GM19025 (cell line): Measurements from ENCODE around the gene CHL1.

Experiments used
- ATAC-seq: cut with Tn5 transposase; IDR thresholded peaks from one replicate; pipeline ENCODE4 v1.9.1; 2021; ENCODE audit warnings: mild to moderate bottlenecking, low read depth, moderate library complexity; ENCODE audit not compliant: unreplicated experiment

CHL1 gene

DNA sequence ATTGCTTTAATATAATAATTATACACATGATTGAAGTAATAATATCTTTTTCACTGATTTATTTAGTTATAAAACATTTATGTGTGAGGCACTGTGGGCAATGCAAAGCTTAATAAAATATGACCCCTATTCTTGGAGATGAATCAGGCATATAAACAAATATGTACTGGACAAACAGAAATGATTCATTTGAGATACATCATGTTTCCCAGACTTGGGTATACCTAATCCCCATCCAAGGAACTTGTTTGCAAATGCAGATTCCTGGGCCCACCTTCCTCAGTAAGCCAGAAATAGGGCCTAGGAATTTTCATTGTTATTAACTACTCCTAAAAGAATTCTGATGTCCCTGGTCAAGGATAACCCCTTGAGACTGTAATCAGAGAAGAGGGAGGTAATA, 184.2 kb downstream of the CHL1 start:
- no peak for ATAC-seq

DNA sequence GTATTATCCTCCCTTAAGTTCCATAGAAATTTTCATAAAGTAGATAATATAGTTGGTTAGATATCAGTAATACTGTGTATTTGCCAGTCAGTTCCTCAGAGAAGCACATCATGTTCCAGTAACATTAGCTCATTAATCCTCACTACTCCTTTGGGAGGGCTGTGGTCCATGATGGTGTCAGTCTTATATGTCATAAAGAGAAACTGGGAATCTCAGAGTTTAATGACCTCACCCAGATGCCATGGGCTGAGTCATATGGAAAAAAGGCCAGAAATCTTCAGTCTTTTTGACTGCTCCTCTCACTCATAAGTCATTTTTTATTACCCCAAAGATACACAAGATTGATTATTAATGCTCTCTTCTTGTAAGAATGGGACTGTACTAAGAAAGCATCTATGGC, 188.6 kb downstream of the CHL1 start:
- no peak for ATAC-seq

DNA sequence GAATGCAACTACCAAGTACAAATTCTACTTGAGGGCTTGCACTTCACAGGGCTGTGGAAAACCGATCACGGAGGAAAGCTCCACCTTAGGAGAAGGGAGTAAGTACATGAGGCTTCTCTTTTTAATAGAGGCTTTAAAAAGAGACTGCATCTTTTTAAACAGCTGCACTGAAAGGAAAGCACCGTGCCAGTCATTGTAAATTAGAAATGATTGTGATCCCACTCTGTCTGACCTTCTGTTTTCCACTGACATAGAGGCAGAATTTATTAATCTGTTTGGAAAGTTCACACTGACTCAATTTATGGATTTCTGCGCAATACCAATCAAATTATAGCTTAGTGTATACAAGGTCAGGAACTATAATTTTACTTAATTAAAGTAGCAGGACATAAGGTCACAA, 198.2 kb downstream of the CHL1 start:
- no peak for ATAC-seq

DNA sequence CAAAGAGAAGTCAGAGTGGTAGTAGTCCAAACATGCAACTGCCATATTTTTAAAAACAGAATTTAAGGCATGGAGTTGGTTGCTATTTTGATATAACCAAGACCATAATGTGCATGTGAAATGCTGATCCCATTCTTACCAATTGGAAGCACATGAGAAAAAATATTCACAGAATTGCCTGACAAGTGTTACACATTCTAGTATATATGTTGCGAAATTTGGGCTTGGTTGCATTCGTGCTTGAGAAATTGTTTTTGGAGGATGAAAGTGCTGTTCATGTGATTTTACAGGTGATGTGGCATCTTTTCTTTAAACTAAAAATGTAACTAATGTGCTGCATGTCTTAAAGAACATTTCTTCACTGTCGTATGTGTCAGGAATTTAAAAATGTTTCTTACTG, 199.7 kb downstream of the CHL1 start:
- ATAC-seq: no peak

DNA sequence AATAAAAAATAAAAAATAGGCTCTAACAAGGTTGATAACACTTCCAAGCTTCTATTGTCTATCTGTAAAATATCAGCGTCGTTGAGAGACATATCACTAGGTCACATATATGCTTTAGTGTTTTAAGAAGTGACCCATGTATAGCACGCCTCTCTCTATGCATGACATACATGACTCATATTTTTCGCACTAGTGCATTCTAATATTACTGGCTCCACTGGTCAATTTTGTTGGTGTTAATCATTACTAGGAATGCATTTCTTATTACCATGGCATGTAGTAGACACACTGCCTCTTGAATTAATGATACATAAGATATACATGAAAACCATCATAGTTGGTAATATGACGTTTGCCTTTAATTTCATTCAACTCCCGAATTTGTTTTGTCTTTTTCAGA, 203.1 kb downstream of the CHL1 start:
- no peak for ATAC-seq

DNA sequence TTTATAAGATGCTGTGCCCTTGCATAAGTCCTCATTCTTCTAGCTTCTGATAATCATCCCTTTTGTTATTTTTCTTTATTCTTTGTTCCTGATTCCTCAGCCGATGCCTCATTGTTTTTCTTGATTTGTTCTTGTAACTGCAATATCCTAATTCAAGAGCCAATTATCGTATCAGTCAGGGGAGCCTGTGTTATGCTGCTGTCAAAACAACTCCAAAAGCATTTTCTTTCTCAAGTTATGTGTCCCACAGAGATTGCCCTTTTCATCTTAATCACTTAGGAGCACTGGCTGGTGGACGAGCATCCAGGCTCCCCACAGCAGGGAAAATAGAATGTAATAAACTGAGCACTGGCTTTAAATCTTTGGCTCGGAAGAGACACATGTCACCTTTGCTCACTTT, 207.3 kb downstream of the CHL1 start:
- no peak for ATAC-seq

DNA sequence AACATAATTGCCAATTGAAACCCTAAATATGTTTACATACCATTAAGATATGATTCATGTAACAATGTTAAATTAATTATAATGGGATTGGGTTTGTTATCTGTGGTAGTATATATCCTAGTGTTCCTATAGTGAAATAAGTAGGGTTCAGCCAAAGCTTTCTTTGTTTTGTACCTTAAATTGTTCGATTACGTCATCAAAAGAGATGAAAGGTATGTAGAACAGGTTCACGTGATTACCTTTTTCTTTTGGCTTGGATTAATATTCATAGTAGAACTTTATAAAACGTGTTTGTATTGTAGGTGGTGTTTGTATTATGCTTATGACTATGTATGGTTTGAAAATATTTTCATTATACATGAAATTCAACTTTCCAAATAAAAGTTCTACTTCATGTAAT, 212.4 kb downstream of the CHL1 start:
- ATAC-seq: no peak

DNA sequence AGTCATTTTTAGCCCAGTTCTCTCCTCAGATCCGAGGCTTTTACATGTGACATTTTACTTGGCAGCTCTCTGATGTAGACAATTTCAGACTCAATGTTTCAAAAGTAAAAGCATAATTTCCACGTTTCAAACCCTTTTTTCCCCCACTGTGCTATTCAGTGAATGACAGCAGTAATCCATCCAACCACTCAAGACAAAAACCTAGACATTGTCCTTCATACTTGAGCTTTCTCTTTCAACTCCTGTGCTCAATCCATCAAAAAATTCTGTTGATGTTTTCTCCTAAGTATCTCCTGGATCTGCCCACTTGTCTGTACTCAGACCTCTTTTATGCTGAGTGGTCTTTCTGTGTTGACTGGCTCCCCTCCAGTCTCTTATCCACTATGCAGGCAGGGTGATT, 214.7 kb downstream of the CHL1 start:
- ATAC-seq: no peak

DNA sequence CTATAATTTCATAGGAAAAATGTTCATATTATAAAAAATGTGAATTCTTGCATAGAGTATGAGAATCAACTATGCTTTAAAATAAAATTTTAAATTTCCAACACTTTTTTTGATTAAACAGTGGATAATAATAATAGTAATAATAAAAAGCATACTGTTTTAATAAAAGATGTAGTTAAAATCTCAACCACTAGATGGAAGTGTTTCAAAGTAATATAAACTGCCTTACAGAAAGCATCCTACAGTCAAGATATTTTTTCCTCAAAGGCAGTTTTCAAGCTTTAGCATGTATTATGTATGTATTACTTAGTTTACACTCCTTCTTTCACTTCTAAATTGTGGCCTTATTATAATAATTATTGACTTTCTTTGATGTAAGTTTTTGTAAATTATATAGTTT, 217.5 kb downstream of the CHL1 start:
- ATAC-seq: no peak

DNA sequence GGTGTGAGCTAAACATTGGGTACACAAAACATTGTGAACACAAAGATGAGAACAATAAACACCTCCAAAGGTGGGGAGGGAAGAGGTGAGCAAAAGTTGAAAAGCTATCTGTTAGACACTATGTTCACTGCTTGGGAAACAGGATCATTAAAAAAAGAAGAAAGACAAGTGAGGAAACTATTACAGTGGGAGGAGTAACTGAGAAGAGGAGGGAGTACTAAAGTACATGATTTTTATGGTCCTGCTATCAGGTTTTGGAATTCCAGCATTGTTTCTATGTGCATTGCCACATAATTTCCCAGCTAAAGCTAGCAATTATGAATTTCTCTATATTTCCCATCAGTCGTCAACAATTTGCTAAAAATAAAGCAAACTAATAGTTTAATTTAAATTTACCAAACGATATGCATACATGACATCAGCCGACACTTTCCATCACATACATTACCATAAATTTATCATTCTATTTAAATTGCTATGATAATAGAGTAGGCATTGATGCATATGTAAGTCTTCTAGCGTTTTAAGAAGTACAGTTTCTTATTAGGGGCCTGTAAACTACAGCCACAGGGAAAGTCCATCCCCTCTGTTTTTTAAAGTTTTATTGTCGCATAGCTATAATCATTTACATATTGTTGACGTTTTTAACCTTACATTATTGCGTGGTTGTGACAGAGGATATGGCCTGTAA, 221.8 kb downstream of the CHL1 start:
- no peak for ATAC-seq

DNA sequence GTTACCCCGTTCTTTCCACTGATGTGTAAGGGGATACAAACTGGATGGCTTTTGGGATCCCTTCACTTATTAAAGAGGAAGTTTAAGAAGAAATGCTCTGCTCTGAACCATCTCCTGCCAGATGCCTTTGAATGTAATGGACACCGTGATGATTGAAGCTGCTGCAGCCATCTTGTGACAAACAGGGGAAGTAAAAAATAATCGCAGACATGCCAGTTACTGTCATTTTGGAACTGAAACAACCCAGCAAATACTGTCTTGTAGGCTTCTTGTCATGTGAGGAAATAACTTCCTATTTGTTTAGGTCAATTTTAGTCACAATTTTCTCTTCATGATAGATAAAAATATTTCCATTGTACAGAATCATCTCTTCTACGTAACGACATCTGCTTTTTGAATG, 224.0 kb downstream of the CHL1 start:
- no peak for ATAC-seq

DNA sequence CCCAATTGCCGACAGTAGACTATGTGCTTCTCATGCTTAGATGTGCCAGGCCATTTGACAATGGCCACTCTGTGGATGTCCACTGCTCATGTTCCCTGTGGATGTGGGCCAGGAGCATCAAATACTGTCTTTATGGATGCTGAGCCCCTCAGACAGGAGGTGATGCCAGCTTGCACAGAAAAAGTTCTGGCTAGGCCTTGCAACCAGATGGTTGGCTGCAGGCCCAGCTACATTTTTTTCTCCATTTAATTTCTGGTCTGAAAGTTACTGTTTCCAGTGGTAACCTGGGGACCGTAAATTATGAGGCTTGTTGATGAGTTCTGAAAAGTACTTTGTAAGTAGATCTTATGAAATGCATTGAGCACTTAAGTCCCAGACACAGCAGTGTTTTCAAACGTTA, 228.5 kb downstream of the CHL1 start:
- no peak for ATAC-seq

DNA sequence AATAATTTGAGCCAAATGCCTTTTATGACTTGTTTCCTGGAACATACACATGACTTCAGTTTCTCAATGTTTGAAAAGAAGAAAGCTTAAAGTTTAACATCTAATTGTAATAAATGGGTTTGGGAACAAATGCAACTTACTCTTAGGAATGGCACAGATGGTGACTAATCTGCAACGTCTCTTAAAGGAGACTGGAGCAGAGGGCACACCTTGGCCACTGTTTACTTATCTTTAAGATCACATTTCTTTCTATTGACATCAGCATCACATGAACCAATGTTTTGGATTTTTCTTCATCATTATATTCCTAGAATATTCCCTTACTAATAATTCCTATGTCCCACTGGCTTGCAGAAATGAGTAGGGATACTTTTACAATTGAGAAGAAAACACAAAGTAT, 229.5 kb downstream of the CHL1 start:
- no peak for ATAC-seq

DNA sequence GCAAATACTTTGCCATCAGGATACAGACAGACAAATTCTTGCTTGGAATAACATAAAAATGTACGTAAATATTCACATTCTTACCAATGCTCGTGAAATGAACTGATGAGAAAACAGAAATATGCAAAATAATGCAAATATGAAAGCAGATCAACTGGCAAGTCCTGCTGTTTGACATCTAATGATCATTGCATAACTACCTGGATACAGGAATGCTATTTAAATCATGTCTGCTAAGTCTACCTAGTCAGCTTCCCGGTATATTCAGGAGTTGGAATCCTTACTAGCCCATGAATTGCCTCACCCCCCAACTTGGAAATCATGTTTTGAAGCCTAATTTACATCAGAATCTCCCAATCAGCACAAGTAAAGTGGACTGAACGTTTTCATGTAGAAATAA, 230.6 kb downstream of the CHL1 start:
- no peak for ATAC-seq

DNA sequence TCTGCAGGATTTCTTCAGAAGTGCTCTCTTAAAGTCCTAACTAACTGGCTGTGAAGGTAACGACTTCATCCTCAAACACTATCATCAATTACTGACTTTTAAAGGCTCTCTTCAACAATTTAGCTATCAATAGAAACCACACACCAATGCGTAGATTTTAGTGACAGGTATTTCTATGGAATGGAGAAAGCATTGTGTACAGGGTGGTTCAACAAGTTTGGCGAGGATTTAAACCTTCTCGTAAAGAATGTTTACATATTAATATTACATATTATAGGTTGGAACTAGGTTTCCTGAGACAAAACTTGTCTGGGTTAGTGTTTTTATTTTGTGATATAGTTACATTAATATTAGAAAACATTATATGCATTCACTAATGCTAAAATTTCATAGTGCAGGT, 233.6 kb downstream of the CHL1 start:
- no peak for ATAC-seq

DNA sequence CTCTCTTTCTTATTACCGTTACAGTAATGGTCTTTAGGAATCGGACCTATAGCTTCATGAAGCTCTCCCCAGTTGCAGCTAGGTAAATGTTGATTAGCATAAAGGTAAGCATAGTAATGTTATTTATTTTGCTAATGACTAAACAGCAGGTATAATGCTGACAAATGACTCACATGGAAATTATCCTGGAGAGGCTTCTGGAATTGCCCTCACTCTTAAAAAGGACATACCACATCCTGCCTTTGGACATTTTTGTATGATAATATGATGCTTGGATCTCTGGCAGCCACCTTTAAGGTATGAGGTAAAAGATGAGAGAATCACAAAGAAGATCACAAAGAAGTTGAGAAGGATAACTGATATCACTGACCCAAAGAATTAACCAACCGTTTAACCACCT, 238.6 kb downstream of the CHL1 start:
- ATAC-seq: no peak

DNA sequence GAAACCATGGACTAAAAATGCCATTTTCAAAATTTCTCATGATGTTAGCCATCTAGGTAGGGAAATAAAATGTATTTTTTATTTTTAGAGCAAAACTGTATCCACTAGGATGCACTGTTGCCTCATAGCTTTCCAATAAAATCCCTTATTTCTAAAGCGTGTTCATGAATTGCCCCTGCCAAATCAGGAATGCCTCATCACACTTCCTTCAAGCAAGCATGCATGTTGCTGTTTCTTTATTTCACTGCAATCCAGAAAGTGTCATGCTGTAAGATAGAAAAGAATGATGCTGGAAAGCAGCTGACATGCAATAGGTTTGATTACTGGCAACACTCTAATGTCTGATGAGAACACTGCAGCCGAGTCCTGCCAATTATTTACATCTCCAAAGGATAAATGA, 239.5 kb downstream of the CHL1 start:
- no peak for ATAC-seq

DNA sequence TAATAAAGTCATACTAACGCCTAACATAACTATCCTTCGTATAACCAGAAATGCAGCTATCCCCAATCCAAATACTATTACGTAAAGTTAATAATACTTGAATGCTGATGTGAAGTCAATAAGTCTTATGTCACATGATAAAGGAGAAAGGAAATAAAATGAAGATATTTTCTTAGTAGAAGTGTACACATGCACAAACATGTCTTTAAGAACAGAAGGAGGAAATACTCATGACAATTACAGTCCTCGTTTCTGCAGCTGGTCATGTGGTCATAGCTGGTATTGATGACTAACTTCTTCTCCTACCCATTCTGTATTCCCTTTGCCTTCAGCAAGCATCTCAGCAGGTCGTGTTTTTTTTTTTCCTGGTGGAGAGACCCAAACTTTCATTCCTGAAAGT, 244.3 kb downstream of the CHL1 start:
- no peak for ATAC-seq

DNA sequence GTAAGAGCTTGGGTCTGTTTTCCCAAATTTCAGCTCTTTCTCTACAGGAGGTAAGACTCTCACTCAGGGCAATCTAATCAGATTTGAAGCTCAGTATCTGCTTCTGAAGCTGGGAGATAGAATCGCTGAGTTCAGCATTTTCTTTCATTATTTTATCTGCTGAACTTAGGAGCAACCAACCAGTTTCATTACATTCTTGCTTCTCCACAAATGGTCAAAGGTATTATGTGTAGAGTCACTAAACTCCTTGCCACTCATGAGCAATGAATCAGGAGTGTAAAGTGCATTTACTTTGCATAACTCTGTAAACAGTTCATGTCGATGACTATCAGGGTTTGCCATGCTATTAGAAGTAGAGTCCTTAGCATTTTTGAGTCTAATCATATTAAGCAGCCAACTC, 249.4 kb downstream of the CHL1 start:
- ATAC-seq: no peak

DNA sequence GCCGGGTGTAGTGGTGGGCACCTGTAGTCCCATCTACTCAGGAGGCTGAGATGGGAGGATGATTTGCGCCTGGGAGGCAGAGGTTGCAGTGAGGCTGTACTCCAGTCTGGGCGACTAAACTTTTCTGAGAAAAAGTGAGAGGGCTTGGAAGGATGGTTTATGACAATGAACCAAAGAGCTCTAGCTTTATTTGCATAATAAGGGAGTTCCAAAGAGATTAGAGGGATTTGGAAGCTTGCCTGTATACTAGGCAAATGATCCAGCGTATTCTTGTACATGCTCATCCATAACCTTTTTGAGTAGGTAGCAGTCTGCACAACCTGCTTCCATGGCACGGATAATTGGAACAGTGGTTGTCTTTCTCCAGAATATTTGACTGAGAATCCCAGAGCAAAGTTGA, 251.1 kb downstream of the CHL1 start:
- ATAC-seq: no peak

DNA sequence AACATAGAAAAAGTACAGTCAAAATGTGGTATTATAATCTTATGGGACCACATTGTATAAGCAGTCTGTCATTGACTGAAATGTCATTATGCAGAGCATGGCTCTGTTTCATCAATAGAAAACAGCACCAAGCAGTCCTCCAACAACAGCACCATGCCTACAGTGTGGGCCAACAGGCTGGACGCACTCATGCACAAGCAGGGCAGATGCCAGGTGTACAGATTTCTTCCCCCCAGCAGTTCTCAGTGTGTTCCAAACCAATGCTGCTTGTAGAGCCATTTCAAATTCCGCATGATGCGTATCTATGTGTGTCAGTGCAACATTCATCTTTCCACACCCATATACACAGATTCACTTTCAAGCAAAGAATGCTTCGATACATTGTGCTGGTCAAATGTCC, 253.1 kb downstream of the CHL1 start:
- ATAC-seq: no peak

DNA sequence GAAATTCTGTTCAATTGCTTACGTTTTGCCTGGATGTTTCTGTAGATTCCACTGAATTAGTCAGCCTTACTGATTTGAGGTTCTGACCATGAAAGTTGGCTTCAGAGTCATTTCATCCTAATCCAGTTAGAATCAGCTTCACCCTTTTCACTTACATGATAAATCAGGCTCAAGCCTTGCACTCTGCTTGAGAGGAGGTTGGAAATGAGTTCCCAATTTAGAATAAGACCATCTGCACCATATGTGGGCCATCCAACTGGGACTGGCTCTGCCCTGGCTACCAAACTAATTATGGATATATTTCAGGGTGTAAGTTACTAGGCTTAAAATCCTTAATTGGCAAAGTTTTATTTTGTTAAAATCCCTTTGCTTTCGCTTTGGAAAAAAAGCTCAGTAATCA, 255.7 kb downstream of the CHL1 start:
- ATAC-seq: no peak

DNA sequence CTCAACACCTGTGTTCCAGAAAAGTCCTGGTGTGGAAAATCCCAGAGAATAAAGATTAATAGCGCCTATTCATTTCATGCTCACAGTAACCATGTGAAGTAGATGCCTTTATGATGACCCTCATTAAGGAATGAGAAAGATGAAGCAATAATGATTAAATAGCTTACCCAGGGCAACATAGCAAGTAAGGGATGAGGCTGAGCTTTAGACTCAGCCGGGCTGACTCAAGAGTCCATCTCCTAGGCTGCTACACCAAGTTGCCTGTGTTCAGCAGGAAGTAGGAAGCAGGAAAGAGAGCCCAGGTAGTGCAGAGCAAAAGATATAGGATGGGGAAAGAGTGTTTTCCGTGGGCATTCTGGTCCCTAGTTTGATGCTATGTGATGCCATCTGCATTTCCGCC, 256.5 kb downstream of the CHL1 start:
- no peak for ATAC-seq
